Activated CD4-positive, alpha-beta memory T cell treated with anti-CD3 and anti-CD28 coated beads, Interleukin-2, amount 10 ng/mL, durations not matched to agents 7 days and 5 days (primary cell): ENCODE data around the gene IGSF21. TPM values are rescaled to one million over a fixed set of nuclear protein-coding genes. Genes with fewer than 3 reads are reported as not detected.
A peak's percentile ranks its signal among the peaks of the same experiment; 100 is the strongest.

ENCODE experiments used
- CTCF ChIA-PET: fragments of 350-600 bp; sonication (Branson Sonifier 250); formaldehyde crosslinking; loops from one replicate; lab custom pipeline; 2021; ENCODE audit warnings: antibody characterized with exemption, inconsistent platforms; lab: Charles Lee
- POLR2A ChIA-PET: fragments of 350-600 bp; sonication (Branson Sonifier 250); formaldehyde crosslinking; loops from one replicate; lab custom pipeline; 2021; ENCODE audit warnings: antibody characterized with exemption; lab: Charles Lee
- DNase-seq: peaks from one replicate; pipeline ENCODE4 v3.0.0-alpha.2; 2020
- H3K27ac Mint-ChIP-seq: one replicate; pipeline ENCODE4 v1.8.0; 2021; ENCODE audit warnings: mild to moderate bottlenecking, mixed read lengths
- H3K27me3 Mint-ChIP-seq: one replicate; pipeline ENCODE4 v1.8.0; 2021; ENCODE audit warnings: mixed read lengths
- H3K36me3 Mint-ChIP-seq: one replicate; pipeline ENCODE4 v1.8.0; 2021; ENCODE audit warnings: low read depth, mixed read lengths
- H3K4me1 Mint-ChIP-seq: one replicate; pipeline ENCODE4 v1.8.0; 2021; ENCODE audit warnings: mixed read lengths
- H3K4me3 Mint-ChIP-seq: one replicate; pipeline ENCODE4 v1.8.0; 2021; ENCODE audit warnings: mild to moderate bottlenecking, mixed read lengths
- H3K9me3 Mint-ChIP-seq: one replicate; pipeline ENCODE4 v1.8.0; 2021; ENCODE audit warnings: mixed read lengths
- total RNA-seq, 2 experiments: library from RNA; stranded (reverse); gene quantifications; one replicate each; pipeline ENCODE4 v1.2.3, GENCODE V29; 2021

IGSF21 gene
- total RNA-seq, 2 experiments from 2014 or later = not detected

- DNase-seq = no peak
- Mint-ChIP-seq H3K4me3 (no peak overlapping the region), H3K27ac (no peak overlapping the region), H3K36me3 (no peaks in the 10 kb centered on the region), H3K4me1 (no peaks in the 10 kb centered on the region), H3K27me3 (no peaks in the 10 kb centered on the region), H3K9me3 (no peaks in the 10 kb centered on the region)
- CTCF ChIA-PET = no interaction called here
- POLR2A ChIA-PET = no interaction called here
Observed at GRCh38 chr1:18243503-18244175, 136.0 kb downstream of the IGSF21 start.

GRCh38 chr1:18244762-18245161 lies 137.2 kb downstream of the IGSF21 start:
- Mint-ChIP-seq H3K9me3 (no peaks in the 10 kb centered on the region), H3K36me3 (no peaks in the 10 kb centered on the region), H3K27ac (no peak overlapping the region), H3K4me3 (no peak overlapping the region), H3K4me1 (no peaks in the 10 kb centered on the region), H3K27me3 (no peaks in the 10 kb centered on the region)
- no peak for DNase-seq
- POLR2A ChIA-PET = no interaction called here
- CTCF ChIA-PET = no interaction called here

GRCh38 chr1:18245647-18246046 lies 138.0 kb downstream of the IGSF21 start:
- ChIA-PET CTCF (no interaction called here), POLR2A (no interaction called here)
- no peaks in the 10 kb centered on the region for H3K9me3 Mint-ChIP-seq
- DNase-seq = no peak
- no peaks in the 10 kb centered on the region for H3K36me3 Mint-ChIP-seq
- no peak overlapping the region for H3K4me3 Mint-ChIP-seq
- H3K27me3 Mint-ChIP-seq = no peaks in the 10 kb centered on the region
- no peaks in the 10 kb centered on the region for H3K4me1 Mint-ChIP-seq
- no peak overlapping the region for H3K27ac Mint-ChIP-seq

- H3K4me3 Mint-ChIP-seq = no peak overlapping the region
- H3K36me3 Mint-ChIP-seq = no peaks in the 10 kb centered on the region
- H3K4me1 Mint-ChIP-seq = no peaks in the 10 kb centered on the region
- POLR2A ChIA-PET = no interaction called here
- CTCF ChIA-PET = interaction anchor here (0.7 kb wide), 1 partner anchor 241 kb away, joined by 3 read pairs; no protein-coding TSS in a partner anchor
- H3K9me3 Mint-ChIP-seq = no peaks in the 10 kb centered on the region
- DNase-seq = no peak
- H3K27ac Mint-ChIP-seq = no peak overlapping the region
- H3K27me3 Mint-ChIP-seq = no peaks in the 10 kb centered on the region
Observed at GRCh38 chr1:18246543-18246942, 138.9 kb downstream of the IGSF21 start.

GRCh38 chr1:18247151-18247550 lies 139.6 kb downstream of the IGSF21 start:
- Mint-ChIP-seq H3K36me3 (no peaks in the 10 kb centered on the region), H3K27ac (no peak overlapping the region), H3K9me3 (no peaks in the 10 kb centered on the region), H3K4me3 (no peak overlapping the region), H3K4me1 (no peaks in the 10 kb centered on the region), H3K27me3 (no peaks in the 10 kb centered on the region)
- POLR2A ChIA-PET = no interaction called here
- no peak for DNase-seq
- CTCF ChIA-PET = no interaction called here

GRCh38 chr1:18249631-18250030 lies 142.0 kb downstream of the IGSF21 start:
- Mint-ChIP-seq H3K36me3 (no peaks in the 10 kb centered on the region), H3K4me1 (no peaks in the 10 kb centered on the region), H3K4me3 (no peak overlapping the region), H3K9me3 (no peaks in the 10 kb centered on the region), H3K27me3 (no peaks in the 10 kb centered on the region), H3K27ac (no peak overlapping the region)
- POLR2A ChIA-PET = no interaction called here
- no peak for DNase-seq
- CTCF ChIA-PET = no interaction called here

GRCh38 chr1:18253093-18253492 lies 145.5 kb downstream of the IGSF21 start:
- Mint-ChIP-seq H3K4me3 (no peak overlapping the region), H3K27me3 (no peaks in the 10 kb centered on the region), H3K4me1 (no peaks in the 10 kb centered on the region), H3K9me3 (no peaks in the 10 kb centered on the region), H3K27ac (no peak overlapping the region), H3K36me3 (no peaks in the 10 kb centered on the region)
- POLR2A ChIA-PET = no interaction called here
- DNase-seq = no peak
- CTCF ChIA-PET = no interaction called here

- DNase-seq = peak; percentile 36
- no peaks in the 10 kb centered on the region for H3K4me1 Mint-ChIP-seq
- no peaks in the 10 kb centered on the region for H3K9me3 Mint-ChIP-seq
- H3K36me3 Mint-ChIP-seq = no peaks in the 10 kb centered on the region
- H3K4me3 Mint-ChIP-seq = no peak overlapping the region
- CTCF ChIA-PET = no interaction called here
- POLR2A ChIA-PET = no interaction called here
- H3K27me3 Mint-ChIP-seq = no peaks in the 10 kb centered on the region
- H3K27ac Mint-ChIP-seq = no peak overlapping the region
Observed at GRCh38 chr1:18256282-18257235, 149.0 kb downstream of the IGSF21 start.

- CTCF ChIA-PET = no interaction called here
- Mint-ChIP-seq H3K4me3 (no peak overlapping the region), H3K36me3 (no peaks in the 10 kb centered on the region), H3K27ac (no peak overlapping the region), H3K4me1 (no peaks in the 10 kb centered on the region), H3K27me3 (no peaks in the 10 kb centered on the region), H3K9me3 (no peaks in the 10 kb centered on the region)
- POLR2A ChIA-PET = no interaction called here
- no peak for DNase-seq
Observed at GRCh38 chr1:18257778-18258177, 150.2 kb downstream of the IGSF21 start.

GRCh38 chr1:18261891-18262290 lies 154.3 kb downstream of the IGSF21 start:
- ChIA-PET CTCF (no interaction called here), POLR2A (no interaction called here)
- Mint-ChIP-seq H3K27ac (no peak overlapping the region), H3K27me3 (no peaks in the 10 kb centered on the region), H3K9me3 (no peaks in the 10 kb centered on the region), H3K4me3 (no peak overlapping the region), H3K36me3 (no peaks in the 10 kb centered on the region), H3K4me1 (no peaks in the 10 kb centered on the region)
- no peak for DNase-seq

GRCh38 chr1:18262726-18263125 lies 155.1 kb downstream of the IGSF21 start:
- no peak for DNase-seq
- no peaks in the 10 kb centered on the region for H3K27me3 Mint-ChIP-seq
- no peaks in the 10 kb centered on the region for H3K9me3 Mint-ChIP-seq
- no peak overlapping the region for H3K4me3 Mint-ChIP-seq
- no peak overlapping the region for H3K27ac Mint-ChIP-seq
- no peaks in the 10 kb centered on the region for H3K4me1 Mint-ChIP-seq
- no peaks in the 10 kb centered on the region for H3K36me3 Mint-ChIP-seq
- CTCF ChIA-PET = no interaction called here
- POLR2A ChIA-PET = no interaction called here

GRCh38 chr1:18263547-18264120 lies 156.0 kb downstream of the IGSF21 start:
- CTCF ChIA-PET = no interaction called here
- POLR2A ChIA-PET = no interaction called here
- no peaks in the 10 kb centered on the region for H3K36me3 Mint-ChIP-seq
- H3K9me3 Mint-ChIP-seq = no peaks in the 10 kb centered on the region
- no peaks in the 10 kb centered on the region for H3K27me3 Mint-ChIP-seq
- no peaks in the 10 kb centered on the region for H3K4me1 Mint-ChIP-seq
- H3K27ac Mint-ChIP-seq = no peak overlapping the region
- no peak for DNase-seq
- no peak overlapping the region for H3K4me3 Mint-ChIP-seq

GRCh38 chr1:18264450-18265039 lies 156.9 kb downstream of the IGSF21 start:
- H3K4me1 Mint-ChIP-seq = no peaks in the 10 kb centered on the region
- no peak overlapping the region for H3K4me3 Mint-ChIP-seq
- H3K36me3 Mint-ChIP-seq = no peaks in the 10 kb centered on the region
- DNase-seq = no peak
- POLR2A ChIA-PET = no interaction called here
- H3K27me3 Mint-ChIP-seq = no peaks in the 10 kb centered on the region
- H3K27ac Mint-ChIP-seq = no peak overlapping the region
- CTCF ChIA-PET = no interaction called here
- H3K9me3 Mint-ChIP-seq = no peaks in the 10 kb centered on the region
